H1 (cell line): ENCODE measurements around the gene RASSF9. TPM values are rescaled to one million over a fixed set of nuclear protein-coding genes. Genes with fewer than 3 reads are reported as not detected.

Experiments
- CTCF ChIA-PET: fragments of 300-600 bp; sonication (Branson Sonifier 250); formaldehyde crosslinking; loops from one replicate; lab custom pipeline; 2021; ENCODE audit not compliant: partially characterized antibody; lab: Charles Lee
- POLR2A ChIA-PET: fragments of 300-600 bp; sonication (Branson Sonifier 250); formaldehyde crosslinking; loops from one replicate; lab custom pipeline; 2021; ENCODE audit warnings: inconsistent platforms; ENCODE audit not compliant: partially characterized antibody; lab: Charles Lee
- DNase-seq, 2 experiments: peaks; one replicate each; pipeline versions ENCODE4 v3.0.0 to v3.0.0-alpha.2; 2010 to 2022; ENCODE audit warnings: low spot score in 2 of 2, low read depth in 1 of 2, mixed read lengths in 1 of 2
- FAIRE-seq: peaks from 2 replicates; lab custom pipeline; 2011; peaks lifted over from hg19 to GRCh38; lab: Jason Lieb, UNC
- H2AFZ ChIP-seq: 2 replicates; pipeline ENCODE4 v1.8.1; 2012; ENCODE audit warnings: low read length, inconsistent platforms
- H2AK5ac ChIP-seq: 2 replicates; pipeline ENCODE4 v1.6.1; 2013; ENCODE audit warnings: low read depth, low read length
- H2BK120ac ChIP-seq: replicated peaks from 2 replicates; pipeline ENCODE3; 2013; ENCODE audit warnings: low read depth, low read length, inconsistent platforms
- H2BK12ac ChIP-seq: 2 replicates; pipeline ENCODE4 v1.6.1; 2013; ENCODE audit warnings: low read depth, low read length
- H2BK15ac ChIP-seq: 2 replicates; pipeline ENCODE4 v1.6.1; 2013; ENCODE audit warnings: low read length
- H2BK20ac ChIP-seq: 2 replicates; pipeline ENCODE4 v1.6.1; 2013; ENCODE audit warnings: low read length
- H2BK5ac ChIP-seq: 2 replicates; pipeline ENCODE4 v1.6.1; 2013; ENCODE audit warnings: low read depth, low read length
- H3K14ac ChIP-seq: 2 replicates; pipeline ENCODE4 v1.6.1; 2013; ENCODE audit warnings: inconsistent platforms; ENCODE audit not compliant: insufficient read length
- H3K18ac ChIP-seq: 2 replicates; pipeline ENCODE4 v1.6.1; 2013; ENCODE audit warnings: low read length; ENCODE audit errors: extremely low read depth
- H3K23ac ChIP-seq: 2 replicates; pipeline ENCODE4 v1.6.1; 2013; ENCODE audit warnings: inconsistent platforms; ENCODE audit not compliant: insufficient read length
- H3K23me2 ChIP-seq: 2 replicates; pipeline ENCODE4 v1.6.1; 2013; ENCODE audit warnings: low read depth, low read length
- H3K27ac ChIP-seq: 2 replicates; pipeline ENCODE4 v1.6.1; 2011; ENCODE audit warnings: low read depth, low read length, inconsistent platforms
- H3K27me3 ChIP-seq, 4 experiments: replicated peaks in 1 of 4; 1 replicate in 1 of 4; 2 replicates in 3 of 4; pipeline versions ENCODE4 v1.6.1 to v1.8.1; 2011 to 2013; ENCODE audit warnings: low read length in 3 of 4, mild to moderate bottlenecking in 3 of 4, inconsistent platforms in 2 of 4, mixed read lengths in 2 of 4, moderate library complexity in 1 of 4; ENCODE audit not compliant: control insufficient read depth in 3 of 4, insufficient read depth in 3 of 4; ENCODE audit errors: extremely low read depth in 1 of 4
- H3K36me3 ChIP-seq, 4 experiments: 2 replicates each; pipeline versions ENCODE4 v1.6.1 to v1.8.1; 2011 to 2013; ENCODE audit warnings: mild to moderate bottlenecking in 4 of 4, low read length in 3 of 4, moderate library complexity in 2 of 4, control low read depth in 1 of 4, inconsistent platforms in 1 of 4; ENCODE audit not compliant: insufficient read depth in 4 of 4, control insufficient read depth in 2 of 4
- H3K4ac ChIP-seq: replicated peaks from 2 replicates; pipeline ENCODE3; 2013; ENCODE audit warnings: low read length, low read depth, mixed read lengths, inconsistent platforms; ENCODE audit not compliant: insufficient read length
- H3K4me1 ChIP-seq, 4 experiments: replicated peaks in 1 of 4; 1 replicate in 1 of 4; 2 replicates in 3 of 4; pipeline versions ENCODE4 v1.6.1 to v1.8.1; 2011 to 2013; ENCODE audit warnings: low read length in 3 of 4, inconsistent platforms in 2 of 4, mixed read lengths in 1 of 4; ENCODE audit not compliant: insufficient read depth in 4 of 4, control insufficient read depth in 3 of 4
- H3K4me2 ChIP-seq, 2 experiments: 2 replicates each; pipeline versions ENCODE4 v1.6.1 to v1.8.1; 2011 to 2013; ENCODE audit warnings: low read depth in 2 of 2, low read length in 2 of 2, control low read depth in 1 of 2, inconsistent platforms in 1 of 2, mild to moderate bottlenecking in 1 of 2; ENCODE audit not compliant: insufficient read depth in 1 of 2
- H3K4me3 ChIP-seq, 4 experiments: fragments of 200-600, 300-600 bp in 1 of 4; sonication (generic), shearing (Covaris generic), sonication (Bioruptor Twin) in 1 of 4; 2 replicates each; pipeline versions ENCODE4 v1.5.1 to v1.8.1; 2011 to 2016; ENCODE audit warnings: low read length in 4 of 4, low read depth in 3 of 4, control low read depth in 2 of 4, inconsistent platforms in 2 of 4, mild to moderate bottlenecking in 2 of 4, mixed read lengths in 1 of 4, moderate library complexity in 1 of 4; ENCODE audit not compliant: insufficient read depth in 2 of 4; ENCODE audit errors: extremely low read depth in 1 of 4
- H3K56ac ChIP-seq: replicated peaks from 2 replicates; pipeline ENCODE3; 2013; ENCODE audit warnings: low read depth, mild to moderate bottlenecking, mixed read lengths, low read length, inconsistent platforms; ENCODE audit not compliant: insufficient read length
- H3K79me1 ChIP-seq: 2 replicates; pipeline ENCODE4 v1.6.1; 2013; ENCODE audit warnings: low read depth, low read length, control low read depth
- H3K79me2 ChIP-seq, 2 experiments: 2 replicates each; pipeline versions ENCODE4 v1.6.1 to v1.8.1; 2012 to 2013; ENCODE audit warnings: low read length in 2 of 2, mild to moderate bottlenecking in 2 of 2, inconsistent platforms in 1 of 2; ENCODE audit not compliant: insufficient read depth in 2 of 2, control insufficient read depth in 1 of 2
- H3K9ac ChIP-seq, 4 experiments: replicated peaks in 1 of 4; 1 replicate in 1 of 4; 2 replicates in 3 of 4; pipeline versions ENCODE4 v1.6.1 to v1.8.1; 2011 to 2013; ENCODE audit warnings: low read depth in 3 of 4, low read length in 3 of 4, control low read depth in 2 of 4, mild to moderate bottlenecking in 2 of 4, moderate library complexity in 2 of 4, inconsistent platforms in 1 of 4; ENCODE audit errors: extremely low read depth in 1 of 4
- H3K9me3 ChIP-seq, 2 experiments: 2 replicates each; pipeline versions ENCODE4 v1.6.1 to v1.8.1; 2012 to 2013; ENCODE audit warnings: mild to moderate bottlenecking in 2 of 2, moderate library complexity in 2 of 2, control low read depth in 1 of 2, inconsistent platforms in 1 of 2, low read depth in 1 of 2, low read length in 1 of 2, mixed read lengths in 1 of 2; ENCODE audit not compliant: insufficient read depth in 2 of 2
- H4K20me1 ChIP-seq, 2 experiments: replicated peaks in 1 of 2; 2 replicates each; pipeline versions ENCODE3 to v1.8.1; 2011 to 2013; ENCODE audit warnings: inconsistent platforms in 2 of 2, low read length in 2 of 2, mild to moderate bottlenecking in 1 of 2; ENCODE audit not compliant: insufficient read depth in 2 of 2, control insufficient read depth in 1 of 2
- H4K5ac ChIP-seq: 2 replicates; pipeline ENCODE4 v1.6.1; 2013; ENCODE audit warnings: low read length, low read depth, mixed read lengths, inconsistent platforms; ENCODE audit not compliant: insufficient read length
- H4K8ac ChIP-seq: 2 replicates; pipeline ENCODE4 v1.8.0; 2013; ENCODE audit warnings: mild to moderate bottlenecking, moderate library complexity, low read length, inconsistent platforms; ENCODE audit not compliant: insufficient read depth; ENCODE audit errors: extremely low read depth
- H4K91ac ChIP-seq: replicated peaks from 2 replicates; pipeline ENCODE3; 2013; ENCODE audit warnings: low read length, mixed read lengths, inconsistent platforms; ENCODE audit not compliant: insufficient read length
- HDAC6 ChIP-seq: IDR thresholded peaks from one replicate; pipeline ENCODE4 v1.7.1; 2012; ENCODE audit warnings: low read depth, mild to moderate bottlenecking, inconsistent platforms, low read length, moderate library complexity
- WGBS, 2 experiments: shearing (Covaris generic) in 1 of 2; methylation state at CpG; one replicate each; pipeline versions ENCODE4 v1.1.6 to v1.1.7; 2013 to 2015; ENCODE audit warnings: low lambda C conversion rate in 2 of 2, mixed read lengths in 2 of 2, inconsistent platforms in 1 of 2, low coverage in 1 of 2, missing lambda C conversion rate in 1 of 2; ENCODE audit not compliant: insufficient replicate concordance in 2 of 2, insufficient coverage in 1 of 2, insufficient read length in 1 of 2; ENCODE audit errors: extremely low coverage in 1 of 2, missing lambda C conversion rate in 1 of 2; 5-methylcytosine and 5-hydroxymethylcytosine counted together
- polyA plus RNA-seq, 7 experiments: library from polyadenylated mRNA; depleted of rRNA in 3 of 7; stranded (reverse) in 5 of 7; unstranded in 2 of 7; fragments of >200 nt in 5 of 7; fragments of 200-250 nt in 2 of 7; gene quantifications; 1 replicate in 5 of 7; 2 replicates in 1 of 7; 4 replicates in 1 of 7; pipeline versions ENCODE4 v1.2.1 to v1.2.3, GENCODE V29; 2011 to 2013; ENCODE audit warnings: missing spikeins in 2 of 7, mixed read lengths in 2 of 7
- total RNA-seq: library from RNA; stranded (reverse); fragmentation: NEBNext Ultra II Directional; extraction: Animal tissue kit (Norgen Biotek cat#: 25700); gene quantifications from 2 replicates; pipeline ENCODE4 v1.2.1, GENCODE V29; 2021

Gene RASSF9
- total and polyA plus RNA-seq, 2 of the 8 experiments (the other 6 are each of a cell fraction or from before 2014, with no cell fraction given), result 0.06 to 0.39 TPM

- Histone ChIP-seq H4K8ac (no peak overlapping the region), H3K4ac (no peak overlapping the region), H4K20me1 (no peaks in the 10 kb centered on the region), H2BK12ac (no peak overlapping the region), H4K5ac (no peak overlapping the region), H2BK120ac (no peak overlapping the region), H3K4me2 (no peak overlapping the region), H2AFZ (no peak overlapping the region), H3K23ac (no peak overlapping the region), H3K14ac (no peak overlapping the region), H3K36me3 (peaks cover 0 to 4% (median 1%) of the 10 kb centered on the region in 4 experiments; a peak in 1 of 8 replicates), H2BK5ac (no peak overlapping the region), H3K56ac (no peak overlapping the region), H3K18ac (no peak overlapping the region), H3K23me2 (no peaks in the 10 kb centered on the region; the same call in 1 of the 2 replicates), H2BK20ac (no peak overlapping the region), H3K9me3 (peaks cover 9 to 20% of the 10 kb centered on the region in 2 experiments), H2BK15ac (no peak overlapping the region), H3K79me2 (no peaks in the 10 kb centered on the region), H3K4me3 (no peak overlapping the region), H2AK5ac (no peak overlapping the region), H3K79me1 (no peaks in the 10 kb centered on the region), H4K91ac (no peak overlapping the region), H3K27ac (no peak overlapping the region), H3K9ac (no peak overlapping the region), H3K4me1 (no peaks in the 10 kb centered on the region; a peak in 1 of 7 replicates), H3K27me3 (no peaks in the 10 kb centered on the region)
- POLR2A ChIA-PET, result interaction anchor here (0.9 kb wide), 1 partner anchor 12 kb away, joined by 3 read pairs; no protein-coding TSS in a partner anchor
- CTCF ChIA-PET, result interaction anchor here (1.8 kb wide), 1 partner anchor 108 kb away, joined by 6 read pairs; no protein-coding TSS in a partner anchor
- no peak for DNase-seq
- 96% methylated on average over 3 of the region's 3 CpGs; no CpG with 5 or more reads in 1 of the 2 experiments for WGBS, 2 experiments
- FAIRE-seq, result no peak
- TF ChIP-seq HDAC6, result no peak
These were observed 77.1 kb downstream of the RASSF9 start for GRCh38 chr12:85759091-85759490.
